GM12801 (cell line): Measurements from ENCODE around the gene DPH7.

Source experiments
- CTCF ChIP-seq: IDR thresholded peaks from one replicate; pipeline ENCODE4 v1.5.1; 2011; ENCODE audit warnings: control low read depth; ENCODE audit not compliant: insufficient read length; ENCODE audit errors: extremely low read depth

The DPH7 gene

GRCh38 chr9:137520614-137521404 is 57.9 kb downstream of the DPH7 start:
- no peak for TF ChIP-seq CTCF

- no peak for TF ChIP-seq CTCF
These were observed 59.2 kb downstream of the DPH7 start for GRCh38 chr9:137519553-137519952.

GRCh38 chr9:137516144-137516917 is 62.4 kb downstream of the DPH7 start:
- TF ChIP-seq CTCF, result no peak

- TF ChIP-seq CTCF, result no peak
These were observed 63.4 kb downstream of the DPH7 start for GRCh38 chr9:137515338-137515724.

GRCh38 chr9:137514691-137515337 is 63.9 kb downstream of the DPH7 start:
- TF ChIP-seq CTCF, result no peak

GRCh38 chr9:137511758-137512463 is 66.8 kb downstream of the DPH7 start:
- TF ChIP-seq CTCF, result no peak

GRCh38 chr9:137509198-137509597 is 69.5 kb downstream of the DPH7 start:
- no peak for TF ChIP-seq CTCF
